EL (cell line): ENCODE data around the gene SYNPO2.
"Not testable (repeated sequence)": the region's sequence is repeated elsewhere in the genome, so short reads cannot be mapped to it uniquely, and the experiment has no call there.

Experiments used
- DNase-seq: peaks from one replicate; pipeline ENCODE4 v3.0.0-alpha.2; 2016

SYNPO2 gene

GRCh38 chr4:119008761-119009160 lies 120.1 kb downstream of the SYNPO2 start:
- DNase-seq: no peak

GRCh38 chr4:119010221-119010620 lies 121.6 kb downstream of the SYNPO2 start:
- DNase-seq: not testable (repeated sequence)

- DNase-seq: no peak
These were observed 122.4 kb downstream of the SYNPO2 start for GRCh38 chr4:119010909-119011606.

GRCh38 chr4:119011607-119011988 lies 122.9 kb downstream of the SYNPO2 start:
- no peak for DNase-seq

- no peak for DNase-seq
These were observed 126.0 kb downstream of the SYNPO2 start for GRCh38 chr4:119014658-119015057.

GRCh38 chr4:119016636-119017035 lies 128.0 kb downstream of the SYNPO2 start:
- DNase-seq: peak; percentile 69

GRCh38 chr4:119017636-119018035 lies 129.0 kb downstream of the SYNPO2 start:
- no peak for DNase-seq

GRCh38 chr4:119020158-119020557 lies 131.5 kb downstream of the SYNPO2 start:
- DNase-seq: peak; percentile 13

GRCh38 chr4:119022520-119022919 lies 133.9 kb downstream of the SYNPO2 start:
- not testable (repeated sequence) for DNase-seq

GRCh38 chr4:119024102-119024501 lies 135.4 kb downstream of the SYNPO2 start:
- DNase-seq: no peak

GRCh38 chr4:119025420-119025819 lies 136.8 kb downstream of the SYNPO2 start:
- peak; percentile 64 for DNase-seq

- peak; percentile 77 for DNase-seq
These were observed 137.4 kb downstream of the SYNPO2 start for GRCh38 chr4:119025916-119026661.

- DNase-seq: peak; percentile 46
These were observed 138.2 kb downstream of the SYNPO2 start for GRCh38 chr4:119026662-119027444.

- DNase-seq: no peak
These were observed 139.2 kb downstream of the SYNPO2 start for GRCh38 chr4:119027811-119028210.

GRCh38 chr4:119028296-119028695 lies 139.6 kb downstream of the SYNPO2 start:
- DNase-seq: no peak

GRCh38 chr4:119029847-119030535 lies 141.3 kb downstream of the SYNPO2 start:
- no peak for DNase-seq

- no peak for DNase-seq
These were observed 141.9 kb downstream of the SYNPO2 start for GRCh38 chr4:119030536-119030890.

GRCh38 chr4:119031218-119031617 lies 142.6 kb downstream of the SYNPO2 start:
- no peak for DNase-seq

GRCh38 chr4:119032921-119033685 lies 144.4 kb downstream of the SYNPO2 start:
- no peak for DNase-seq

- peak; percentile 30 for DNase-seq
These were observed 145.8 kb downstream of the SYNPO2 start for GRCh38 chr4:119034276-119035008.

GRCh38 chr4:119035951-119036737 lies 147.5 kb downstream of the SYNPO2 start:
- DNase-seq: peak; percentile 60
